ENCODE measurements around the gene CHMP6. TPM values are rescaled to one million over a fixed set of nuclear protein-coding genes. Genes with fewer than 3 reads are reported as not detected.
A peak's percentile ranks its signal among the peaks of the same experiment; 100 is the strongest.

The CHMP6 gene
- total RNA-seq, 1 experiment from 2014 or later: 22.0 TPM

DNA sequence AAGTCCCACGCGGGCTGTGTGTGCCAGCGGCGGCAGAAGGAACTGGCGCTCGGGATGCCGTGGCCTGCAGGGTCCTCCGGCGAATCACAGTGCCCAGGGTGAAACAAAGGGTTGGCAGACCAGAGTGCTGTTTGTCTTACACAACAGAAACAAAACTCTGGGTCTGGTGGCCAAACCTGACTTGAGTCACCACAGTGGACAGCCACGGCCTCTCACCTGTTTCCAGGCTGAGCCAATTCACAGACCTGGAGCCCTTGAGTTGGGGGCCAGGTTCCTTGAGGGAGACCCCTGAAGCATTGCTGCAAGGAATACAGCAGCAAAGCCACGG is 2.1 kb upstream of the CHMP6 start:
- Histone ChIP-seq H4K20me1 (ENCODE audit: insufficient read depth) (no peaks in the 10 kb centered on the region), H3K27me3 (ENCODE audit: insufficient read depth, low read length) (no peaks in the 10 kb centered on the region), H3K36me3 (ENCODE audit: control insufficient read depth in 1 of 2, insufficient read depth in 2 of 2, low read length in 2 of 2) (no peaks in the 10 kb centered on the region), H3K27ac (ENCODE audit: low read depth, low read length) (peak overlapping the region; percentile 33; the same call in 1 of the 2 replicates), H3K4me3 (replicated peaks in 1 of 2; ENCODE audit: low read depth in 1 of 2, low read length in 2 of 2) (peak overlapping the region in 1 of 2 experiments; percentile 50; a peak in 1 of 4 replicates), H3K4me2 (ENCODE audit: low read length) (peak overlapping the region; percentile 81), H2AFZ (ENCODE audit: low read depth, low read length, poor library complexity, severe bottlenecking) (no peak overlapping the region), H3K79me2 (ENCODE audit: insufficient read depth, low read length) (peaks cover 9% of the 10 kb centered on the region; the same call in 1 of the 2 replicates), H3K4me1 (ENCODE audit: control insufficient read depth in 1 of 2, insufficient read depth in 2 of 2, low read length in 2 of 2) (peaks cover 42 to 59% of the 10 kb centered on the region in 2 experiments), H3K9ac (ENCODE audit: low read length) (peak overlapping the region; percentile 47; the same call in 1 of the 2 replicates), H3K9me2 (ENCODE audit: insufficient read depth) (no peaks in the 10 kb centered on the region), H3K9me3 (ENCODE audit: control insufficient read depth in 1 of 2, insufficient read depth in 1 of 2, low read depth in 1 of 2, low read length in 2 of 2) (no peaks in the 10 kb centered on the region)
- DNase-seq (ENCODE audit: low read depth, low spot score): no peak
- RAD21 ChIA-PET (ENCODE audit: low non-redundant PET in 1 of 2, low total read pairs in 2 of 2, uncharacterized antibody in 2 of 2, unreplicated experiment in 2 of 2): interaction anchor here in 1 of 2 experiments (0.8 to 1.0 kb wide), 2 partner anchors 112 to 495 kb away, joined by 3 to 5 read pairs; no protein-coding TSS in a partner anchor
- BruUV-seq (replicated peaks): no TSS peak
- TF ChIP-seq CEBPB (IDR thresholded peaks at IDR 0.05; ENCODE audit: low read depth) (no peak), ZFX (IDR thresholded peaks at IDR 0.05) (no peak), EGR1 (IDR thresholded peaks at IDR 0.05; ENCODE audit: low read depth) (no peak), FOSL1 (IDR thresholded peaks at IDR 0.05; ENCODE audit: low read depth) (no peak), JUND (IDR thresholded peaks at IDR 0.05) (no peak), EZH2phosphoT487 (IDR thresholded peaks at IDR 0.05; ENCODE audit: borderline replicate concordance) (no peak), POLR2A (IDR thresholded peaks at IDR 0.05; ENCODE audit: borderline replicate concordance, extremely low read depth, insufficient read depth, insufficient read length) (no peak), TCF7L2 (IDR thresholded peaks at IDR 0.05; ENCODE audit: borderline replicate concordance, extremely low read depth, insufficient read depth, insufficient read length) (no peak), ZNF274 (IDR thresholded peaks at IDR 0.05; ENCODE audit: low read depth, low read length) (no peak), ELF1 (IDR thresholded peaks at IDR 0.05; ENCODE audit: borderline replicate concordance, low read depth) (no peak), CBX3 (IDR thresholded peaks at IDR 0.05; ENCODE audit: low read depth) (no peak), YY1 (IDR thresholded peaks at IDR 0.05; ENCODE audit: extremely low read depth, insufficient replicate concordance, low read depth, low read length) (no peak)
- TF ChIP-seq, protein P1, sequence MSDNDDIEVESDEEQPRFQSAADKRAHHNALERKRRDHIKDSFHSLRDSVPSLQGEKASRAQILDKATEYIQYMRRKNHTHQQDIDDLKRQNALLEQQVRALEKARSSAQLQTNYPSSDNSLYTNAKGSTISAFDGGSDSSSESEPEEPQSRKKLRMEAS (IDR thresholded peaks at IDR 0.05): no peak
- TF ChIP-seq, protein P2, sequence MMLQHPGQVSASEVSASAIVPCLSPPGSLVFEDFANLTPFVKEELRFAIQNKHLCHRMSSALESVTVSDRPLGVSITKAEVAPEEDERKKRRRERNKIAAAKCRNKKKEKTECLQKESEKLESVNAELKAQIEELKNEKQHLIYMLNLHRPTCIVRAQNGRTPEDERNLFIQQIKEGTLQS (IDR thresholded peaks at IDR 0.05): no peak
- TF ChIP-seq, protein P3, sequence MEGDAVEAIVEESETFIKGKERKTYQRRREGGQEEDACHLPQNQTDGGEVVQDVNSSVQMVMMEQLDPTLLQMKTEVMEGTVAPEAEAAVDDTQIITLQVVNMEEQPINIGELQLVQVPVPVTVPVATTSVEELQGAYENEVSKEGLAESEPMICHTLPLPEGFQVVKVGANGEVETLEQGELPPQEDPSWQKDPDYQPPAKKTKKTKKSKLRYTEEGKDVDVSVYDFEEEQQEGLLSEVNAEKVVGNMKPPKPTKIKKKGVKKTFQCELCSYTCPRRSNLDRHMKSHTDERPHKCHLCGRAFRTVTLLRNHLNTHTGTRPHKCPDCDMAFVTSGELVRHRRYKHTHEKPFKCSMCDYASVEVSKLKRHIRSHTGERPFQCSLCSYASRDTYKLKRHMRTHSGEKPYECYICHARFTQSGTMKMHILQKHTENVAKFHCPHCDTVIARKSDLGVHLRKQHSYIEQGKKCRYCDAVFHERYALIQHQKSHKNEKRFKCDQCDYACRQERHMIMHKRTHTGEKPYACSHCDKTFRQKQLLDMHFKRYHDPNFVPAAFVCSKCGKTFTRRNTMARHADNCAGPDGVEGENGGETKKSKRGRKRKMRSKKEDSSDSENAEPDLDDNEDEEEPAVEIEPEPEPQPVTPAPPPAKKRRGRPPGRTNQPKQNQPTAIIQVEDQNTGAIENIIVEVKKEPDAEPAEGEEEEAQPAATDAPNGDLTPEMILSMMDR (IDR thresholded peaks at IDR 0.05 in 2 of 3, conservative IDR thresholded peaks at IDR 0.05 in 1 of 3; ENCODE audit: borderline replicate concordance in 1 of 3, insufficient read depth in 1 of 3, low read depth in 2 of 3, low read length in 2 of 3): no peak
- TF ChIP-seq, protein P4, sequence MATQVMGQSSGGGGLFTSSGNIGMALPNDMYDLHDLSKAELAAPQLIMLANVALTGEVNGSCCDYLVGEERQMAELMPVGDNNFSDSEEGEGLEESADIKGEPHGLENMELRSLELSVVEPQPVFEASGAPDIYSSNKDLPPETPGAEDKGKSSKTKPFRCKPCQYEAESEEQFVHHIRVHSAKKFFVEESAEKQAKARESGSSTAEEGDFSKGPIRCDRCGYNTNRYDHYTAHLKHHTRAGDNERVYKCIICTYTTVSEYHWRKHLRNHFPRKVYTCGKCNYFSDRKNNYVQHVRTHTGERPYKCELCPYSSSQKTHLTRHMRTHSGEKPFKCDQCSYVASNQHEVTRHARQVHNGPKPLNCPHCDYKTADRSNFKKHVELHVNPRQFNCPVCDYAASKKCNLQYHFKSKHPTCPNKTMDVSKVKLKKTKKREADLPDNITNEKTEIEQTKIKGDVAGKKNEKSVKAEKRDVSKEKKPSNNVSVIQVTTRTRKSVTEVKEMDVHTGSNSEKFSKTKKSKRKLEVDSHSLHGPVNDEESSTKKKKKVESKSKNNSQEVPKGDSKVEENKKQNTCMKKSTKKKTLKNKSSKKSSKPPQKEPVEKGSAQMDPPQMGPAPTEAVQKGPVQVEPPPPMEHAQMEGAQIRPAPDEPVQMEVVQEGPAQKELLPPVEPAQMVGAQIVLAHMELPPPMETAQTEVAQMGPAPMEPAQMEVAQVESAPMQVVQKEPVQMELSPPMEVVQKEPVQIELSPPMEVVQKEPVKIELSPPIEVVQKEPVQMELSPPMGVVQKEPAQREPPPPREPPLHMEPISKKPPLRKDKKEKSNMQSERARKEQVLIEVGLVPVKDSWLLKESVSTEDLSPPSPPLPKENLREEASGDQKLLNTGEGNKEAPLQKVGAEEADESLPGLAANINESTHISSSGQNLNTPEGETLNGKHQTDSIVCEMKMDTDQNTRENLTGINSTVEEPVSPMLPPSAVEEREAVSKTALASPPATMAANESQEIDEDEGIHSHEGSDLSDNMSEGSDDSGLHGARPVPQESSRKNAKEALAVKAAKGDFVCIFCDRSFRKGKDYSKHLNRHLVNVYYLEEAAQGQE (IDR thresholded peaks at IDR 0.05; ENCODE audit: low read depth): no peak
- POLR2A ChIA-PET: no interaction called here
- CTCF ChIA-PET: interaction anchor here (0.8 to 2.5 kb wide), 11 partner anchors 9 to 250 kb away, joined by 3 to 17 read pairs (median 3); partner anchors contain the start of genes CEP131 and NDUFAF8
- intact Hi-C loops (cut with micrococcal nuclease): loop anchor here (1.0 to 10.0 kb wide), 3 partner anchors 235 to 415 kb away; partner anchors contain the start of gene CEP131
- ATAC-seq: no peak
